Measurements from ENCODE around the gene PRKCA. TPM values are rescaled to one million over a fixed set of nuclear protein-coding genes. Genes with fewer than 3 reads are reported as not detected.

The PRKCA gene
- polyA plus RNA-seq, 3 donors = 24.5 to 28.5 (median 27.0) TPM

GRCh38 chr17:66635386-66636045 is 333.1 kb downstream of the PRKCA start:
- DNase-seq (ENCODE audit: extremely low read depth in 1 of 11, low read depth in 9 of 11, low spot score in 4 of 11) = no peak

DNA sequence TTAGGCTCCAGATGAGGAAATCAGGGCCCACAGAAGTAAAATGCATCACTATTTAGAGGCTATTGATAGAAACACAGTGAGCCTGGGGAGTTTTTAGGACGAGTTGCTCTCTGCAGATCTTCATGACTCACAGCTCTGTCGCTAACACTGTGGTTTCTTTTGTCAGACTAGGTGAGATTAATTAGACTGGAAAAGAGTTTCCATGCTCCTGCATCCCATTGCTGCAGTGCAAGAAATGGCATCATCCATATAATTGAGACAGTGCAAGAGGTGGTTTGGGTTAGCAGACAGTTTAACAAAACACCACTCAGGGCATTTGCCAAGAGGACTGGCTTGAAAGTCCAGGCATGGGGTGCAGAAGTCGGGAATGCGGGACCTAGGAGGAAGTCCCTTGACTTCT is 333.7 kb downstream of the PRKCA start:
- no peak for DNase-seq (ENCODE audit: extremely low read depth in 1 of 11, low read depth in 9 of 11, low spot score in 4 of 11)

DNA sequence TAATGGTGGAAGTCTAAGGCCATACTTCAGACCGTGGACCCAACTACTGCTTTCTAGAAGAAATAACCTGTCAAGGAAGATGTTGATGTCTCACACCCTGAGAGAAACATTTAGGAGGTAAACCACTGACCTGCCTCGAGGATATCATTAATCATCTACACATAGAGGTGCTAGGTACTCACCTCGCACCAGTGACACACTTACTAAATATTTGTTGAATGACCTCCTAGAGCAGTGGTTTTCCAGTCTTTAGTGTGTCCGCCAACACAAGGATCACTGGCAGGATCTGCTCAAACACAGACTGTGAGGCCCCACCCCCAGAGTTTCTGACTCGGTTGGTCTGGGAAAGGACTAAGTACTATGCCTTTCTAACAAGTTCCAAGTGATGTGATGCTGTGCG is 335.1 kb downstream of the PRKCA start:
- no peak for DNase-seq (ENCODE audit: extremely low read depth in 1 of 11, low read depth in 9 of 11, low spot score in 4 of 11)

- no peak for DNase-seq (ENCODE audit: extremely low read depth in 1 of 11, low read depth in 9 of 11, low spot score in 4 of 11)
These were observed 336.5 kb downstream of the PRKCA start for GRCh38 chr17:66638707-66639479.

DNA sequence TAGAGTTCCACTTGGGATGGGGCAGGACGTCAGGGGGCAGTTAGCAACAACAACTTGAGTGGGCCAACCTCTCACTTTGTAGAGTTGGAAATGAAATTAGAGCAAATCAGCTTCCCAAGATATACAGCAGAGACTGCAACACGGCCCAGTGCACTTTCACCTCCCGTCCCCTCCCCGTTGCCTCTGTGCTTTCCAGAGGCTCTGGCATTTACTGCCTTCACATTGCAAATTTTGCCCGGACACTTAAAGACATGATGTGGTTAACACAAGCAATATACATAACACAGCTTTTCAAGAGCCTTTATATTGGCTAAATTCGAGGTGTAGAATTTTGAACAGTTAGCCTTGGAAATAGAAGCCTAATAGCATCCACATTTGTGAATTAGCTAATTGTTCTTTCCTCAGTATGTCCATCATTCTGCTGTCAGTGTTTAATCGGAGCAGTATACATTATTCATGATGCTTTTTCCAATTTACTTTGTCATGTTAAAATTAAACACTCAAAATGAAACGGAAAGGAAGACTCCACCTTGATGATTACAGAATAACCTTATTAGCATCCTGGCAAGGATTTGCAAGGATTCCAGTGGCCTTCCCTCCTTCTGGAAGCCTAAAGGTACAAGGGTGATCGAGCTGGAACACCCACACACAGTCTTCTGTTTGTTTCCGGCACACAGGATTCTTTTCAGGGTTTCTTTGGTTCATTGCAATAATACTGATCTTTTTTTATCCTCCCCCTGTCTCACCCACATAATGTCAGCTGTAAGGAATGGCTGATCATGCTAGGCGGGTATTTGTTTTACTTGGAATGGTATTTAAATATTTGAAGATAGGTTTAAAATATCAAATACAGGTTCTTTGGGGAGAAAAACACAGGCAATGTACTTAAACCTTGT is 341.6 kb downstream of the PRKCA start:
- peak in 1 of 11 donors; percentile 7 for DNase-seq (ENCODE audit: extremely low read depth in 1 of 11, low read depth in 9 of 11, low spot score in 4 of 11)

- no peak for DNase-seq (ENCODE audit: extremely low read depth in 1 of 11, low read depth in 9 of 11, low spot score in 4 of 11)
These were observed 342.8 kb downstream of the PRKCA start for GRCh38 chr17:66645259-66645658.

- DNase-seq (ENCODE audit: extremely low read depth in 1 of 11, low read depth in 9 of 11, low spot score in 4 of 11) = no peak
These were observed 345.1 kb downstream of the PRKCA start for GRCh38 chr17:66647391-66647983.

- no peak for DNase-seq (ENCODE audit: extremely low read depth in 1 of 11, low read depth in 9 of 11, low spot score in 4 of 11)
These were observed 347.6 kb downstream of the PRKCA start for GRCh38 chr17:66649818-66650543.

- DNase-seq (ENCODE audit: extremely low read depth in 1 of 11, low read depth in 9 of 11, low spot score in 4 of 11) = no peak
These were observed 348.1 kb downstream of the PRKCA start for GRCh38 chr17:66650544-66650877.

DNA sequence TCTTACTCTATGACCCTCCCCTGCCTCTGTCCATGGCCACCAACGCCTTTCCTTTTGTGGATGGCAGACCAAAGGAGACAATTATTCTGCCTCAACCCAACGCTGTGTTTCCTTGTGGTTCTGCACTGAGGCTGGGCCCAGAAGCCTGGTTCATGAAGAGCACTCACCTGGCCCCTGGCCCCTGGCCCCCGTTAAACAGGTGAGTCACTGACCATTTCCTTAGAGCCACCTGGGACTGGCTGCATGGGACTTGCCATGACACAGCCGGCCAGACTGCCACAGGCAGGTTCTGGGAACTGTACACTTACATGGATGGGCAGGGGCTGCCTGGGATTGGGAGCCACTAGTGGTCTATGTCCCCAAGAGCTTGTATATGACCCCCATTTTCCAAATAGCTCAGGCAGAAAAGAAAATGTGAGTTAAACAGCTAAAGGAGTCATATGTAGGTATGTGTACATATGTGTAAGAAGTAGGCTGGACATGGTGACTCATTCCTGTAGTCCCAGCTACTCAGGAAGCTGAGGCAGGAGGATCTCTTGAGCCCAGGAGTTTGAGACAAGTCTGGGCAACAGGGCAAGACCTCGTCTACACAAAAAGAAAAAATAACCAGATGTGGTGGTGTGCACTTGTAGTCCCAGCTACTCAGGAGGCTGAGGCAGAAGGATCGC is 350.6 kb downstream of the PRKCA start:
- DNase-seq (ENCODE audit: extremely low read depth in 1 of 11, low read depth in 9 of 11, low spot score in 4 of 11) = no peak

DNA sequence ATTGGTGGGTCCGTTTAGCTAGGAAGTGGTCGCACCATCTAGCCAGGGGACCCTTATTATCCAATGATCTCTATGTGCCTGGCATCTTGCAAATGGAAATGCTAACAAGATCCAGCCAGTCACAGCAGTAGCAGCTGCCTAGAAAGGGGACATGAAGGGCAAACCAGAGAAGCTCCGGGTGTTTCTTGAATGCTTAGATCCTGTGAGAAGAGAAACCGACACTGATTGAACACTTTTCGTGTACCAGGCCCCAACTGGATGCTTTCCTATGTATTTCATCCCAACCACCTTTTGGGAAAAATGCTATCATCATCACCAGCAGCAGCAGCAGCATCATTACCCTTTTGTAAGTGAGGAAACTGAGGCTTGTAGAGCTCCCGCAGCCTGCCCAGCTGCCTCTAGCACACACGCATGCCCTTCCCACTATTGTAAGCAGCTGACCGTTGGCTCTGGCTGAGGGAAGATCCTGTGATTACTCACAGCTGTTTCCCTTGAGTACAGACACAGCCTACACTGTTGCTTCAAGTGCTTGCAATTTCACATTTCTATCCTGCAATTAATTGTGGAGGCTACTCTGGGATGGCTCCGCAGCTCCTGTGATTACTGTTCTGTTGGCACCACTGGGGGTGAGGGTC is 351.8 kb downstream of the PRKCA start:
- peak in 3 of 11 donors; percentile 30 to 42 (median 34) for DNase-seq (ENCODE audit: extremely low read depth in 1 of 11, low read depth in 9 of 11, low spot score in 4 of 11)

- DNase-seq (ENCODE audit: extremely low read depth in 1 of 11, low read depth in 9 of 11, low spot score in 4 of 11) = no peak
These were observed 352.4 kb downstream of the PRKCA start for GRCh38 chr17:66654764-66655163.

- no peak for DNase-seq (ENCODE audit: extremely low read depth in 1 of 11, low read depth in 9 of 11, low spot score in 4 of 11)
These were observed 353.0 kb downstream of the PRKCA start for GRCh38 chr17:66655461-66655860.

DNA sequence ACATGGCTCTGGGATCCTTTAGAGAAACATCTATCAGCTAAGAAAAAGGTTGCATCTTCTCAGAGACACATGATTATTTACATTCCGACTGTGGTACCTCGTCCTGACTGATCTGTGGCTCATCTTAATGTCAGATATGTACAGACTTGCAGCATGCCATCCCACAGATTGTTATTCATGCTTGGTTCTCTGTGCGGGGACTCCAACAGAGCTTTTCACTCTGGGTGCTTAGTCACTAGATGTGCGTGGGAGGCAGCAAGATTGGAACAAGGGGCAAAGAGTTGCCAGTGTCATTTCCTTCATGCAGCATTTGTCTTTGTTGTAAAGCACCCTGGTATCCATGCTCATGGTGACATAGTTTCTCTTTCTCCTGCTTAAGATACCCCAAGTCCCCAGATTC is 353.4 kb downstream of the PRKCA start:
- DNase-seq (ENCODE audit: extremely low read depth in 1 of 11, low read depth in 9 of 11, low spot score in 4 of 11) = no peak

GRCh38 chr17:66661411-66662256 is 359.2 kb downstream of the PRKCA start:
- DNase-seq (ENCODE audit: extremely low read depth in 1 of 11, low read depth in 9 of 11, low spot score in 4 of 11) = no peak

DNA sequence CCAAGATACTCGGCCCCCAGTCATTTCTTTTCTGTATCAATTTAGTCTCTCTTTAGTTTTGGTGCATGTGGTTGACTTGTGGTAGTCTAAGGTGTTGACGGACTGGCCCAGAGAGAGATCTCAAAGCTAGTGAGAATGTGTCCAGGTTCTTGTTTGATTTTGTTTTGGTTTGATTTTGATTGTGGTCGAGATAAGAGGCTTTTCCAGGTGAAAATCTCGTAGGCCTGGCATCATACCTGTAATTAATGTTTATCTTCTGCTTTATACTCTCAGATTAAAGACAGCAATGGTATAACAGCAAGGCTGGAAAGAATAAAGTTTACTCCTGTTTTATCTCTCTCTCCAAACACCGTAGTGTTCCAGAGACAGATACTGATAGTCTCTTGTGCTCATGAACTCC is 360.1 kb downstream of the PRKCA start:
- DNase-seq (ENCODE audit: extremely low read depth in 1 of 11, low read depth in 9 of 11, low spot score in 4 of 11) = no peak

GRCh38 chr17:66663041-66663606 is 360.7 kb downstream of the PRKCA start:
- no peak for DNase-seq (ENCODE audit: extremely low read depth in 1 of 11, low read depth in 9 of 11, low spot score in 4 of 11)
